HEK293 (cell line): Measurements from ENCODE around the gene CISH.

Experiments
- CTCF ChIA-PET: fragments of 350-600 bp; formaldehyde crosslinking; extraction: SDS; loops from one replicate; lab custom pipeline; 2021; ENCODE audit warnings: antibody characterized with exemption; lab: Yijun Ruan, JAX
- POLR2A ChIA-PET: fragments of 300-600 bp; formaldehyde crosslinking; extraction: SDS; loops from one replicate; lab custom pipeline; 2020; ENCODE audit warnings: antibody characterized with exemption, inconsistent platforms; lab: Yijun Ruan, JAX
- H3K27ac ChIP-seq: fragments of 200-500 bp; sonication (Bioruptor generic); 2 replicates; pipeline ENCODE4 v1.5.1; 2014; ENCODE audit warnings: low read depth, low read length, control low read depth, inconsistent platforms; ENCODE audit errors: extremely low read depth
- H3K36me3 ChIP-seq, 2 experiments: fragments of 200-500 bp in 1 of 2; sonication (Bioruptor generic) in 1 of 2; 1 replicate in 1 of 2; 2 replicates in 1 of 2; pipeline ENCODE4 v1.5.1; 2014 to 2017; ENCODE audit warnings: inconsistent platforms in 2 of 2, low read length in 2 of 2; ENCODE audit not compliant: control insufficient read depth in 2 of 2, insufficient read depth in 1 of 2
- H3K4me1 ChIP-seq: fragments of 200-500 bp; sonication (Bioruptor generic); 2 replicates; pipeline ENCODE4 v1.5.1; 2014; ENCODE audit warnings: mild to moderate bottlenecking, low read length, inconsistent platforms; ENCODE audit not compliant: control insufficient read depth, insufficient read depth
- H3K4me3 ChIP-seq: 2 replicates; pipeline ENCODE4 v1.5.1; 2011; ENCODE audit warnings: low read depth, mild to moderate bottlenecking, control low read depth, low read length, moderate library complexity
- H3K9me3 ChIP-seq: fragments of 200-500 bp; sonication (Bioruptor generic); 2 replicates; pipeline ENCODE4 v1.5.1; 2014; ENCODE audit warnings: low read depth, low read length, inconsistent platforms; ENCODE audit not compliant: control insufficient read depth, insufficient read depth
- GLI2 ChIP-seq: fragments of 450-650 bp; formaldehyde crosslinking; IDR thresholded peaks from 2 replicates; pipeline ENCODE4; 2017; ENCODE audit warnings: missing biosample characterization, missing genetic modification characterization, low read depth, borderline replicate concordance
- GLI4 ChIP-seq: fragments of 450-650 bp; formaldehyde crosslinking; IDR thresholded peaks from 2 replicates; pipeline ENCODE4 v1.5.1; 2016; ENCODE audit warnings: missing biosample characterization, missing genetic modification characterization
- GLIS2 ChIP-seq: fragments of 450-650 bp; formaldehyde crosslinking; IDR thresholded peaks from 2 replicates; pipeline ENCODE4 v1.5.1; 2016; ENCODE audit warnings: missing biosample characterization, missing genetic modification characterization
- HOXA7 ChIP-seq: sonication (generic); formaldehyde crosslinking; IDR thresholded peaks from 2 replicates; pipeline ENCODE4 v1.8.1; 2022; ENCODE audit warnings: missing genetic modification reagents, borderline replicate concordance
- KLF7 ChIP-seq: fragments of 450-650 bp; formaldehyde crosslinking; IDR thresholded peaks from 2 replicates; pipeline ENCODE4 v1.5.1; 2016; ENCODE audit warnings: missing biosample characterization, missing genetic modification characterization, borderline replicate concordance
- KLF8 ChIP-seq: fragments of 450-650 bp; formaldehyde crosslinking; IDR thresholded peaks from 2 replicates; pipeline ENCODE4 v1.5.1; 2016; ENCODE audit warnings: missing biosample characterization, missing genetic modification characterization
- MYNN ChIP-seq: fragments of 450-650 bp; formaldehyde crosslinking; IDR thresholded peaks from 2 replicates; pipeline ENCODE4 v1.5.1; 2016; ENCODE audit warnings: missing biosample characterization, missing genetic modification characterization, borderline replicate concordance
- YY1 ChIP-seq: fragments of 450-650 bp; formaldehyde crosslinking; IDR thresholded peaks from 2 replicates; pipeline ENCODE4 v1.5.1; 2018; ENCODE audit warnings: missing biosample characterization, missing genetic modification characterization
- YY2 ChIP-seq: fragments of 450-650 bp; formaldehyde crosslinking; IDR thresholded peaks from 2 replicates; pipeline ENCODE4 v1.5.1; 2016; ENCODE audit warnings: missing biosample characterization, missing genetic modification characterization
- ZNF133 ChIP-seq: fragments of 450-650 bp; formaldehyde crosslinking; IDR thresholded peaks from 2 replicates; pipeline ENCODE4 v1.5.1; 2016; ENCODE audit warnings: missing biosample characterization, missing genetic modification characterization
- ZNF157 ChIP-seq: fragments of 450-650 bp; formaldehyde crosslinking; IDR thresholded peaks from 2 replicates; pipeline ENCODE4 v1.5.1; 2016; ENCODE audit warnings: missing biosample characterization, missing genetic modification characterization
- ZNF223 ChIP-seq: fragments of 450-650 bp; formaldehyde crosslinking; IDR thresholded peaks from 2 replicates; pipeline ENCODE4 v1.5.1; 2016; ENCODE audit warnings: missing biosample characterization, missing genetic modification characterization
- ZNF274 ChIP-seq, 2 experiments: fragments of 200-500 bp in 1 of 2; fragments of 450-650 bp in 1 of 2; sonication (Bioruptor generic) in 1 of 2; formaldehyde crosslinking in 1 of 2; IDR thresholded peaks; 2 replicates each; pipeline versions ENCODE4 v1.5.1 to v1.6.1; 2014 to 2016; ENCODE audit warnings: borderline replicate concordance in 1 of 2, inconsistent platforms in 1 of 2, low read length in 1 of 2, missing biosample characterization in 1 of 2, missing genetic modification characterization in 1 of 2
- ZNF341 ChIP-seq: fragments of 450-650 bp; formaldehyde crosslinking; IDR thresholded peaks from 2 replicates; pipeline ENCODE4; 2016; ENCODE audit warnings: low read depth, missing biosample characterization, missing genetic modification characterization
- ZNF600 ChIP-seq: fragments of 450-650 bp; formaldehyde crosslinking; IDR thresholded peaks from 2 replicates; pipeline ENCODE4 v1.5.1; 2016; ENCODE audit warnings: missing biosample characterization, missing genetic modification characterization
- ZNF677 ChIP-seq: fragments of 450-650 bp; IDR thresholded peaks from 2 replicates; pipeline ENCODE4 v1.5.0; 2018; ENCODE audit warnings: missing biosample characterization, mild to moderate bottlenecking, missing genetic modification characterization, moderate library complexity
- ZSCAN30 ChIP-seq: fragments of 450-650 bp; IDR thresholded peaks from 2 replicates; pipeline ENCODE4 v1.5.1; 2018; ENCODE audit warnings: missing biosample characterization, mild to moderate bottlenecking, missing genetic modification characterization, moderate library complexity
- TF ChIP-seq, protein P1 (sequence below): fragments of 450-650 bp; formaldehyde crosslinking; IDR thresholded peaks from 2 replicates; pipeline ENCODE4 v1.5.1; 2016; ENCODE audit warnings: missing biosample characterization, missing genetic modification characterization, low read depth
- TF ChIP-seq, protein P2 (sequence below): fragments of 450-650 bp; formaldehyde crosslinking; IDR thresholded peaks from 2 replicates; pipeline ENCODE4 v1.5.1; 2016; ENCODE audit warnings: missing biosample characterization, missing genetic modification characterization
- TF ChIP-seq, protein P3 (sequence below): fragments of 450-650 bp; formaldehyde crosslinking; IDR thresholded peaks from 2 replicates; pipeline ENCODE4 v1.5.1; 2016; ENCODE audit warnings: missing biosample characterization, missing genetic modification characterization

CISH gene

DNA sequence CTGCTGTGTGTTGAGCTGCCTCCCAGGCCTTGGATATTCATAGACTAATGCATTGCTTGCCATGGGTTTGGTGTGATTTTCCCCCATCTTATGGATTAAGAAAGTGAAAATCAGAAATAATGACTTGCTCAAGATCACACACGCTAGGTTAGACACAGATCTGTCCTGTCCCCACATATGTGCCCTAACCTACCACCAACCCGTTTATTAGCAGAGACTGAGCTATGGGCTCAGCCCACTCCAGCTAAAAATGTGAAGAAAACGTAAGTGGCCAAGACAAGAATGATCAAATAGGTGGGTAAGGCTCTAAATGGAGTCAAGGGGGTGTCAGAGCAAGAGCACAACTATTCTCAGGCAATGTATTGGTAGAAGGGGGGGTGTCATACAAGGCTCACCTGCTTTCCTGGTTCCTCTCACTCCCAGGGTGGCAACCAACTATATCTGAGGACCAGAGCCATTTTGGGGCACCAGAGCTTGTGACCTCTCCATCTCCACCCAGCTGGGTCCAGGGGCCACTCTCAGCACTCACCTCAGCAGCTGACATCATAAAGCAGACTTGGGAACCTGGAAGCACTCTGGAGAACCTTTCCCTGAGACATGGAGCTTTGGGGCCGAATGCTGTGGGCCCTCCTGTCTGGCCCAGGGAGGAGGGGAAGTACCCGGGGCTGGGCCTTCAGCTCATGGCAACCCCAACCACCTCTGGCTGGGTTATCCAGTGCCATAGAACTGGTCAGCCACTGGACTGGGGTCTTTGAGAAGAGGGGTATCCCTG lies 40.9 kb downstream of the CISH start:
- H3K4me1 ChIP-seq = no peaks in the 10 kb centered on the region; the same call in 1 of the 2 replicates
- peaks cover 0 to 29% of the 10 kb centered on the region in 2 experiments; a peak in 1 of 3 replicates for H3K36me3 ChIP-seq
- H3K9me3 ChIP-seq = no peaks in the 10 kb centered on the region
- no peak overlapping the region for H3K27ac ChIP-seq
- TF ChIP-seq ZNF223 (tag by site-specific recombination) (no peak), ZNF133 (tag by site-specific recombination) (no peak), GLI2 (tag by site-specific recombination) (no peak), GLIS2 (tag by site-specific recombination) (no peak), YY1 (tag by site-specific recombination) (no peak), ZNF600 (tag by site-specific recombination) (no peak), ZNF341 (tag by site-specific recombination) (no peak), KLF7 (no peak), ZNF274 (IDR thresholded peaks at IDR 0.05; ENCODE audit: low read length) (no peak), ZNF274 (tag by site-specific recombination; IDR thresholded peaks at IDR 0.05; ENCODE audit: borderline replicate concordance) (no peak), YY2 (no peak), ZNF677 (no peak), ZNF157 (tag by site-specific recombination) (no peak), HOXA7 (CRISPR knock-in tag) (no peak), MYNN (tag by site-specific recombination) (no peak), KLF8 (tag by site-specific recombination) (no peak), GLI4 (no peak), ZSCAN30 (no peak)
- TF ChIP-seq, protein P1, sequence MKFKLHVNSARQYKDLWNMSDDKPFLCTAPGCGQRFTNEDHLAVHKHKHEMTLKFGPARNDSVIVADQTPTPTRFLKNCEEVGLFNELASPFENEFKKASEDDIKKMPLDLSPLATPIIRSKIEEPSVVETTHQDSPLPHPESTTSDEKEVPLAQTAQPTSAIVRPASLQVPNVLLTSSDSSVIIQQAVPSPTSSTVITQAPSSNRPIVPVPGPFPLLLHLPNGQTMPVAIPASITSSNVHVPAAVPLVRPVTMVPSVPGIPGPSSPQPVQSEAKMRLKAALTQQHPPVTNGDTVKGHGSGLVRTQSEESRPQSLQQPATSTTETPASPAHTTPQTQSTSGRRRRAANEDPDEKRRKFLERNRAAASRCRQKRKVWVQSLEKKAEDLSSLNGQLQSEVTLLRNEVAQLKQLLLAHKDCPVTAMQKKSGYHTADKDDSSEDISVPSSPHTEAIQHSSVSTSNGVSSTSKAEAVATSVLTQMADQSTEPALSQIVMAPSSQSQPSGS = no peak
- TF ChIP-seq, protein P2, sequence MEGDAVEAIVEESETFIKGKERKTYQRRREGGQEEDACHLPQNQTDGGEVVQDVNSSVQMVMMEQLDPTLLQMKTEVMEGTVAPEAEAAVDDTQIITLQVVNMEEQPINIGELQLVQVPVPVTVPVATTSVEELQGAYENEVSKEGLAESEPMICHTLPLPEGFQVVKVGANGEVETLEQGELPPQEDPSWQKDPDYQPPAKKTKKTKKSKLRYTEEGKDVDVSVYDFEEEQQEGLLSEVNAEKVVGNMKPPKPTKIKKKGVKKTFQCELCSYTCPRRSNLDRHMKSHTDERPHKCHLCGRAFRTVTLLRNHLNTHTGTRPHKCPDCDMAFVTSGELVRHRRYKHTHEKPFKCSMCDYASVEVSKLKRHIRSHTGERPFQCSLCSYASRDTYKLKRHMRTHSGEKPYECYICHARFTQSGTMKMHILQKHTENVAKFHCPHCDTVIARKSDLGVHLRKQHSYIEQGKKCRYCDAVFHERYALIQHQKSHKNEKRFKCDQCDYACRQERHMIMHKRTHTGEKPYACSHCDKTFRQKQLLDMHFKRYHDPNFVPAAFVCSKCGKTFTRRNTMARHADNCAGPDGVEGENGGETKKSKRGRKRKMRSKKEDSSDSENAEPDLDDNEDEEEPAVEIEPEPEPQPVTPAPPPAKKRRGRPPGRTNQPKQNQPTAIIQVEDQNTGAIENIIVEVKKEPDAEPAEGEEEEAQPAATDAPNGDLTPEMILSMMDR = no peak
- TF ChIP-seq, protein P3, sequence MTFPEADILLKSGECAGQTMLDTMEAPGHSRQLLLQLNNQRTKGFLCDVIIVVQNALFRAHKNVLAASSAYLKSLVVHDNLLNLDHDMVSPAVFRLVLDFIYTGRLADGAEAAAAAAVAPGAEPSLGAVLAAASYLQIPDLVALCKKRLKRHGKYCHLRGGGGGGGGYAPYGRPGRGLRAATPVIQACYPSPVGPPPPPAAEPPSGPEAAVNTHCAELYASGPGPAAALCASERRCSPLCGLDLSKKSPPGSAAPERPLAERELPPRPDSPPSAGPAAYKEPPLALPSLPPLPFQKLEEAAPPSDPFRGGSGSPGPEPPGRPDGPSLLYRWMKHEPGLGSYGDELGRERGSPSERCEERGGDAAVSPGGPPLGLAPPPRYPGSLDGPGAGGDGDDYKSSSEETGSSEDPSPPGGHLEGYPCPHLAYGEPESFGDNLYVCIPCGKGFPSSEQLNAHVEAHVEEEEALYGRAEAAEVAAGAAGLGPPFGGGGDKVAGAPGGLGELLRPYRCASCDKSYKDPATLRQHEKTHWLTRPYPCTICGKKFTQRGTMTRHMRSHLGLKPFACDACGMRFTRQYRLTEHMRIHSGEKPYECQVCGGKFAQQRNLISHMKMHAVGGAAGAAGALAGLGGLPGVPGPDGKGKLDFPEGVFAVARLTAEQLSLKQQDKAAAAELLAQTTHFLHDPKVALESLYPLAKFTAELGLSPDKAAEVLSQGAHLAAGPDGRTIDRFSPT (tag by site-specific recombination) = no peak
- CTCF ChIA-PET = interaction anchor here (0.6 to 6.0 kb wide), 6 partner anchors 21 to 510 kb away, joined by 3 to 139 read pairs (median 4); partner anchors contain the start of genes CISH and MAPKAPK3
- H3K4me3 ChIP-seq = no peak overlapping the region
- POLR2A ChIA-PET = interaction anchor here (2.3 to 2.7 kb wide), 3 partner anchors 8 to 234 kb away, joined by 7 to 25 read pairs (median 9); partner anchors contain the start of gene CISH
